Panc1 (cell line): ENCODE results near the gene BAX. TPM values are rescaled to one million over a fixed set of nuclear protein-coding genes. Genes with fewer than 3 reads are reported as not detected.

Experiments
- ATAC-seq: fragments of 200-7000 bp; cut with Tn5 transposase; 2 replicates; pipeline ENCODE4 v1.9.1; 2020; ENCODE audit warnings: mild to moderate bottlenecking, moderate library complexity
- BruUV-seq: library from RNA; stranded (reverse); fragments of 400-500 nt; replicated peaks from 2 replicates; lab custom pipeline; 2021; lab: Mats Ljungman, UMichigan
- CTCF ChIA-PET: fragments of 300-600 bp; sonication (Branson Sonifier 250); formaldehyde crosslinking; loops from one replicate; lab custom pipeline; 2022; ENCODE audit warnings: antibody characterized with exemption; lab: Charles Lee
- POLR2A ChIA-PET: fragments of 300-600 bp; sonication (Branson Sonifier 250); formaldehyde crosslinking; loops from one replicate; lab custom pipeline; 2022; ENCODE audit warnings: antibody characterized with exemption; lab: Charles Lee
- DNase-seq: peaks from one replicate; pipeline ENCODE4 v3.0.0-alpha.2; 2010; ENCODE audit warnings: low read depth, low spot score
- H3K27ac ChIP-seq: 2 replicates; pipeline ENCODE4 v1.5.1; 2011; ENCODE audit warnings: mild to moderate bottlenecking, low read length, inconsistent platforms
- H3K27me3 ChIP-seq: fragments of 200-500 bp; sonication (Bioruptor generic); 2 replicates; pipeline ENCODE4 v1.6.0; 2014; ENCODE audit warnings: low read length, inconsistent platforms; ENCODE audit not compliant: control insufficient read depth, insufficient read depth
- H3K36me3 ChIP-seq: fragments of 200-500 bp; sonication (Bioruptor generic); 2 replicates; pipeline ENCODE4 v1.5.1; 2014; ENCODE audit warnings: inconsistent platforms, mild to moderate bottlenecking, low read length, moderate library complexity; ENCODE audit not compliant: control insufficient read depth, insufficient read depth
- H3K4me1 ChIP-seq: 2 replicates; pipeline ENCODE4 v1.5.1; 2011; ENCODE audit warnings: inconsistent platforms, mild to moderate bottlenecking, low read length, moderate library complexity; ENCODE audit not compliant: control insufficient read depth, insufficient read depth
- H3K4me3 ChIP-seq, 2 experiments: 2 replicates each; pipeline ENCODE4 v1.5.1; 2011 to 2012; ENCODE audit warnings: low read depth in 2 of 2, low read length in 2 of 2, mild to moderate bottlenecking in 2 of 2, inconsistent platforms in 1 of 2, moderate library complexity in 1 of 2
- H3K9me3 ChIP-seq: fragments of 200-500 bp; sonication (Bioruptor generic); 2 replicates; pipeline ENCODE4 v1.5.1; 2014; ENCODE audit warnings: low read depth, mild to moderate bottlenecking, inconsistent platforms, low read length, moderate library complexity; ENCODE audit not compliant: control insufficient read depth, insufficient read depth
- POLR2AphosphoS5 ChIP-seq: IDR thresholded peaks from 2 replicates; pipeline ENCODE4 v1.6.1; 2012; ENCODE audit warnings: mild to moderate bottlenecking, low read depth, low read length, moderate library complexity
- SIN3A ChIP-seq: IDR thresholded peaks from 2 replicates; pipeline ENCODE4 v1.6.1; 2012; ENCODE audit warnings: low read depth, mild to moderate bottlenecking, low read length, moderate library complexity, borderline replicate concordance; ENCODE audit not compliant: insufficient read depth
- TCF7L2 ChIP-seq: IDR thresholded peaks from 2 replicates; pipeline ENCODE4 v1.6.1; 2011; ENCODE audit warnings: mild to moderate bottlenecking, low read depth, low read length, inconsistent platforms
- in situ Hi-C: cut with HindIII; loops from 2 replicates; pipeline ENCODE4 v1.10.0; 2016; ENCODE audit warnings: low sequenced_read_pairs, low pct_unique_long_range_greater_than_20kb
- intact Hi-C: fragments of 100-400 bp; cut with micrococcal nuclease; formaldehyde crosslinking; loops from one replicate; pipeline ENCODE4 v1.10.0; 2022; ENCODE audit not compliant: unreplicated experiment
- total RNA-seq: library from RNA; stranded (reverse); gene quantifications from one replicate; pipeline ENCODE4 v1.2.1, GENCODE V29; 2021; ENCODE audit not compliant: unreplicated experiment
- TF ChIP-seq, protein P1 (sequence below), 2 experiments: IDR thresholded peaks; 2 replicates each; pipeline ENCODE4 v1.6.1; 2011 to 2012; ENCODE audit warnings: low read depth in 2 of 2, control low read depth in 1 of 2, low read length in 1 of 2, mild to moderate bottlenecking in 1 of 2, moderate library complexity in 1 of 2; ENCODE audit not compliant: insufficient read depth in 1 of 2
- TF ChIP-seq, protein P2 (sequence below): fragments of 450-650 bp; IDR thresholded peaks from 2 replicates; pipeline ENCODE4 v1.5.1; 2017; ENCODE audit warnings: mild to moderate bottlenecking

The BAX gene
- total RNA-seq, 1 experiment from 2014 or later, result 100 TPM

GRCh38 chr19:48987323-48987722 lies 32.6 kb downstream of the BAX start:
- Histone ChIP-seq H3K4me1 (no peaks in the 10 kb centered on the region), H3K27ac (no peak overlapping the region), H3K36me3 (no peaks in the 10 kb centered on the region; the same call in 1 of the 2 replicates), H3K4me3 (no peak overlapping the region), H3K27me3 (no peaks in the 10 kb centered on the region), H3K9me3 (no peaks in the 10 kb centered on the region)
- in situ Hi-C loops, result no loop called here
- ChIA-PET CTCF (interaction anchor here (0.6 to 1.6 kb wide), 2 partner anchors 11 to 17 kb away, joined by 4 to 9 read pairs; no protein-coding TSS in a partner anchor), POLR2A (no interaction called here)
- no TSS peak for BruUV-seq
- ATAC-seq, result no peak
- intact Hi-C loops, result no loop called here
- TF ChIP-seq POLR2AphosphoS5 (no peak), TCF7L2 (no peak), SIN3A (no peak)
- TF ChIP-seq, protein P1, sequence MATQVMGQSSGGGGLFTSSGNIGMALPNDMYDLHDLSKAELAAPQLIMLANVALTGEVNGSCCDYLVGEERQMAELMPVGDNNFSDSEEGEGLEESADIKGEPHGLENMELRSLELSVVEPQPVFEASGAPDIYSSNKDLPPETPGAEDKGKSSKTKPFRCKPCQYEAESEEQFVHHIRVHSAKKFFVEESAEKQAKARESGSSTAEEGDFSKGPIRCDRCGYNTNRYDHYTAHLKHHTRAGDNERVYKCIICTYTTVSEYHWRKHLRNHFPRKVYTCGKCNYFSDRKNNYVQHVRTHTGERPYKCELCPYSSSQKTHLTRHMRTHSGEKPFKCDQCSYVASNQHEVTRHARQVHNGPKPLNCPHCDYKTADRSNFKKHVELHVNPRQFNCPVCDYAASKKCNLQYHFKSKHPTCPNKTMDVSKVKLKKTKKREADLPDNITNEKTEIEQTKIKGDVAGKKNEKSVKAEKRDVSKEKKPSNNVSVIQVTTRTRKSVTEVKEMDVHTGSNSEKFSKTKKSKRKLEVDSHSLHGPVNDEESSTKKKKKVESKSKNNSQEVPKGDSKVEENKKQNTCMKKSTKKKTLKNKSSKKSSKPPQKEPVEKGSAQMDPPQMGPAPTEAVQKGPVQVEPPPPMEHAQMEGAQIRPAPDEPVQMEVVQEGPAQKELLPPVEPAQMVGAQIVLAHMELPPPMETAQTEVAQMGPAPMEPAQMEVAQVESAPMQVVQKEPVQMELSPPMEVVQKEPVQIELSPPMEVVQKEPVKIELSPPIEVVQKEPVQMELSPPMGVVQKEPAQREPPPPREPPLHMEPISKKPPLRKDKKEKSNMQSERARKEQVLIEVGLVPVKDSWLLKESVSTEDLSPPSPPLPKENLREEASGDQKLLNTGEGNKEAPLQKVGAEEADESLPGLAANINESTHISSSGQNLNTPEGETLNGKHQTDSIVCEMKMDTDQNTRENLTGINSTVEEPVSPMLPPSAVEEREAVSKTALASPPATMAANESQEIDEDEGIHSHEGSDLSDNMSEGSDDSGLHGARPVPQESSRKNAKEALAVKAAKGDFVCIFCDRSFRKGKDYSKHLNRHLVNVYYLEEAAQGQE (IDR thresholded peaks at IDR 0.05; ENCODE audit: insufficient read depth in 1 of 2, low read depth in 2 of 2, low read length in 1 of 2), result no peak
- TF ChIP-seq, protein P2, sequence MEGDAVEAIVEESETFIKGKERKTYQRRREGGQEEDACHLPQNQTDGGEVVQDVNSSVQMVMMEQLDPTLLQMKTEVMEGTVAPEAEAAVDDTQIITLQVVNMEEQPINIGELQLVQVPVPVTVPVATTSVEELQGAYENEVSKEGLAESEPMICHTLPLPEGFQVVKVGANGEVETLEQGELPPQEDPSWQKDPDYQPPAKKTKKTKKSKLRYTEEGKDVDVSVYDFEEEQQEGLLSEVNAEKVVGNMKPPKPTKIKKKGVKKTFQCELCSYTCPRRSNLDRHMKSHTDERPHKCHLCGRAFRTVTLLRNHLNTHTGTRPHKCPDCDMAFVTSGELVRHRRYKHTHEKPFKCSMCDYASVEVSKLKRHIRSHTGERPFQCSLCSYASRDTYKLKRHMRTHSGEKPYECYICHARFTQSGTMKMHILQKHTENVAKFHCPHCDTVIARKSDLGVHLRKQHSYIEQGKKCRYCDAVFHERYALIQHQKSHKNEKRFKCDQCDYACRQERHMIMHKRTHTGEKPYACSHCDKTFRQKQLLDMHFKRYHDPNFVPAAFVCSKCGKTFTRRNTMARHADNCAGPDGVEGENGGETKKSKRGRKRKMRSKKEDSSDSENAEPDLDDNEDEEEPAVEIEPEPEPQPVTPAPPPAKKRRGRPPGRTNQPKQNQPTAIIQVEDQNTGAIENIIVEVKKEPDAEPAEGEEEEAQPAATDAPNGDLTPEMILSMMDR, result no peak
- no peak for DNase-seq

DNA sequence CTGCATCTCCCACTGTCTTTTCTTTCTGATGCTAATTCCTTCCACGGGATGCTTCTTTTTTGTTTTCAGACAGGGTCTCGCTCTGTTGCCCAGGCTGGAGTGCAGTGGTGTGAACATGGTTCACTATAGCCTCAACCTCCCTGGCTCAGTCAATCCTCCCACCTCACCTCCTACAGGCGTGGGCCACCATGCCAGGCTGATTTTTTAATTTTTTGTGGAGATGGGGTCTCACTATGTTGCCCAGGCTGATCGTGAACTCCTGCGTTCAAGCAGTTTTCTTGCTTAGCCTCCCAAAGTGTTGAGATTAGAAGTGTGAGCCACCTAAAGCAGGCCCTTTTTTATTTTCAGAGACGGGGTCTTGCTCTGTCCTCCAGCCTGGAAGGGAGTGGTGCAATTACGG lies 33.6 kb downstream of the BAX start:
- H3K36me3 ChIP-seq, result peaks cover 4% of the 10 kb centered on the region; the same call in 1 of the 2 replicates
- no peaks in the 10 kb centered on the region for H3K9me3 ChIP-seq
- TF ChIP-seq, protein P1 (IDR thresholded peaks at IDR 0.05; ENCODE audit: insufficient read depth in 1 of 2, low read depth in 2 of 2, low read length in 1 of 2), result no peak
- TF ChIP-seq, protein P2, result no peak
- TF ChIP-seq POLR2AphosphoS5 (no peak), TCF7L2 (no peak), SIN3A (no peak)
- intact Hi-C loops (no loop called here), in situ Hi-C loops (no loop called here)
- H3K27me3 ChIP-seq, result no peaks in the 10 kb centered on the region
- TSS peak; percentile 40 for BruUV-seq
- DNase-seq, result no peak
- H3K4me1 ChIP-seq, result no peaks in the 10 kb centered on the region
- H3K4me3 ChIP-seq, result no peak overlapping the region
- no peak overlapping the region for H3K27ac ChIP-seq
- CTCF ChIA-PET, result no interaction called here
- POLR2A ChIA-PET, result no interaction called here
- no peak for ATAC-seq
